BLaER1 treated with 17β-estradiol and CSF1 and Interleukin-3, amounts not matched to agents 10 nM and 100 nM (cell line): ENCODE measurements around the gene IDH2.

Experiments
- H3K27ac ChIP-seq, 11 experiments: shearing (Covaris generic); formaldehyde crosslinking; 2 replicates each; pipeline ENCODE4 v1.8.1; 2022
- H3K27me3 ChIP-seq, 11 experiments: shearing (Covaris generic); formaldehyde crosslinking; 2 replicates each; pipeline ENCODE4 v1.8.1; 2022
- H3K36me3 ChIP-seq, 11 experiments: shearing (Covaris generic); formaldehyde crosslinking; 2 replicates each; pipeline ENCODE4 v1.8.1; 2022
- H3K4me1 ChIP-seq, 10 experiments: shearing (Covaris generic); formaldehyde crosslinking; 2 replicates each; pipeline ENCODE4 v1.8.1; 2022
- H3K4me2 ChIP-seq, 11 experiments: shearing (Covaris generic); formaldehyde crosslinking; 2 replicates each; pipeline ENCODE4 v1.8.1; 2022
- H3K4me3 ChIP-seq, 10 experiments: shearing (Covaris generic); formaldehyde crosslinking; 2 replicates each; pipeline ENCODE4 v1.8.1; 2022
- H3K9ac ChIP-seq, 11 experiments: shearing (Covaris generic); formaldehyde crosslinking; 2 replicates each; pipeline ENCODE4 v1.8.1; 2022
- H3K9me3 ChIP-seq, 11 experiments: shearing (Covaris generic); formaldehyde crosslinking; replicated peaks in 1 of 11; 2 replicates each; pipeline ENCODE4 v1.8.1; 2022
- H4K20me1 ChIP-seq, 11 experiments: shearing (Covaris generic); formaldehyde crosslinking; 2 replicates each; pipeline ENCODE4 v1.8.1; 2022
- Cebpa-rat ChIP-seq, 11 experiments: shearing (Covaris generic); IDR thresholded peaks; 2 replicates each; pipeline ENCODE4 v1.8.1; 2022

Gene IDH2

DNA sequence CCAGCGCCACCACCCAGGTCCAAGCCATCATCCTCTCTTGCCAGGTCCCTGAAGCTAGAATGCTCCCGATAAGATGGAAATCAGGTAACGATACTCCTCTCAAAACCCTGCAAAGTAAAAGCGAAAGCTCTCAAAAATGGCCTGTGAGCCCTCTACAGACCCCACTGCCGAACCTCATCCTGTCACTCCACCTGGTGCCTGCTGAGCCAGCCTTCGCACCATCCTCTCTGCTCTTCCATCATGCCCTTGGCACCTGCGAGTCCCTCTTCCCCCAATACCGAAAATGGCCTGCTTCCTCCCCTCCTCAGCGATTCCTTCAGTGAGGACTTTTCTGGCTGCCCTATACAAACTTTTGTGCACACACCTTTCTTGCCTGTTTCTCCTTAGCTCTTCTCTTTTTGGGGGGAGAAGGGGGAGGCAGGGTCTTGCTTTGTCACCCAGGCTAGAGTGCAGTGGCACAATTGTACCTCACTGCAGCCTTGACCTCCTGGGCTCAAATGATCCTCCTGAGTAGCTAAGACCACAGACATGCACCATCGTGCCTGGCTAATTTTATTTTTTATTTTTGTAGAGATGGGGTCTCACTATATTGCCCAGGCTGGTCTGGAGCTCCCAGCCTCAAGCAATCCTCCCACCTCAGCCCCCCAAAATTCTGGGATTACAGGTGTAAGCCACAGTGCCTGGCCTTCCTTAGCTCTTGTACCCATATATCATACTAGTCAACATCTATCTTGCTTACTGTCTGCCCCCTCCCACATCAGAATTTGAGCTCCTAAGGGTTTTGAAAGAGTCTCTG, 3.0 kb downstream of the IDH2 start:
- Histone ChIP-seq H3K9ac (peak overlapping the region in 9 of 11 experiments; percentile 4 to 100 (median 99); a peak in 14 of 22 replicates), H3K4me1 (peaks cover 67 to 78% (median 73%) of the 10 kb centered on the region in 10 experiments), H3K4me3 (peak overlapping the region in 4 of 10 experiments; percentile 94 to 99 (median 94); a peak in 6 of 20 replicates)

GRCh38 chr15:90097475-90097874, 4.8 kb downstream of the IDH2 start:
- H3K9ac ChIP-seq = peak overlapping the region in 8 of 11 experiments; percentile 7 to 100 (median 78); a peak in 12 of 22 replicates
- peak overlapping the region in 4 of 10 experiments; percentile 6 to 47 (median 24); a peak in 2 of 20 replicates for H3K4me3 ChIP-seq
- H3K4me1 ChIP-seq = peaks cover 58 to 69% (median 67%) of the 10 kb centered on the region in 10 experiments

More for the DNA sequence above, 3.0 kb downstream of the IDH2 start:
- Histone ChIP-seq H3K36me3 (peaks cover 0 to 38% (median 18%) of the 10 kb centered on the region in 11 experiments; a peak in 14 of 22 replicates), H3K4me2 (peak overlapping the region; percentile 95 to 100 (median 99)), H3K27me3 (peaks cover 6 to 16% (median 12%) of the 10 kb centered on the region in 11 experiments; a peak in 15 of 22 replicates), H4K20me1 (peaks cover 60 to 72% (median 68%) of the 10 kb centered on the region in 11 experiments; a peak in 21 of 22 replicates), H3K9me3 (no peaks in the 10 kb centered on the region), H3K27ac (peak overlapping the region in 9 of 11 experiments; percentile 96 to 100 (median 99); a peak in 17 of 22 replicates)
- no peak for TF ChIP-seq Cebpa-rat (IDR thresholded peaks at IDR 0.05)

DNA sequence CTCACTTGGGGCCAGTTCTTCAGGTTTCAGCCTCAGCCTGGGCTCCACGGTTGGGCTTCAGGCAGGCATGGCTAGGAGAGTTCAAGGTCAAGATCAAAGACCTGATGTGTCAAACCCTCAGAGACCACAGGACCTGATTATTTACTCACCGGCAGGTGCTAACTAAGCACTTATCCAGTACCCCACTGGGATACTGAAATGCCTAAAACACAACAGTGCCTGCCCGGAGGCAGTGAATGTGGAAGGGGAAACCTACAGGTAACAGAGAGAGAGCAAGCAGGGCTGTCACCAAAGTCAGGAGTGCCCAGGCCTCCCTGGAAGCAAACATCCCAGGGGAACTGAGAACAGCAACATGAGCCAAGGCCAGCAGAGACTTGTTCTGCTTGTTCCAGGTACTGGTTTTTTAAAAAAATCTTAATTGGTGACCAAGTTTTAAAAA, 6.7 kb downstream of the IDH2 start:
- Histone ChIP-seq H3K27ac (peak overlapping the region in 4 of 11 experiments; percentile 9 to 27 (median 16); a peak in 4 of 22 replicates), H3K9me3 (no peaks in the 10 kb centered on the region), H3K36me3 (peaks cover 11 to 76% (median 54%) of the 10 kb centered on the region in 11 experiments), H3K4me2 (peak overlapping the region in 10 of 11 experiments; percentile 4 to 100 (median 66); a peak in 17 of 22 replicates), H3K9ac (peak overlapping the region in 3 of 11 experiments; percentile 2 to 38 (median 9); a peak in 2 of 22 replicates), H3K4me3 (no peak overlapping the region), H3K4me1 (peaks cover 51 to 61% (median 57%) of the 10 kb centered on the region in 10 experiments), H4K20me1 (peaks cover 87 to 100% (median 98%) of the 10 kb centered on the region in 11 experiments; a peak in 21 of 22 replicates), H3K27me3 (no peaks in the 10 kb centered on the region)
- TF ChIP-seq Cebpa-rat (IDR thresholded peaks at IDR 0.05) = no peak

More at GRCh38 chr15:90097475-90097874, 4.8 kb downstream of the IDH2 start:
- TF ChIP-seq Cebpa-rat (IDR thresholded peaks at IDR 0.05) = no peak
- no peaks in the 10 kb centered on the region for H3K27me3 ChIP-seq
- H3K9me3 ChIP-seq = no peaks in the 10 kb centered on the region
- peak overlapping the region in 9 of 11 experiments; percentile 26 to 100 (median 99); a peak in 16 of 22 replicates for H3K27ac ChIP-seq
- H4K20me1 ChIP-seq = peaks cover 78 to 90% (median 84%) of the 10 kb centered on the region in 11 experiments; a peak in 21 of 22 replicates
- H3K36me3 ChIP-seq = peaks cover 0 to 56% (median 34%) of the 10 kb centered on the region in 11 experiments; a peak in 19 of 22 replicates
- H3K4me2 ChIP-seq = peak overlapping the region; percentile 95 to 100 (median 99)

DNA sequence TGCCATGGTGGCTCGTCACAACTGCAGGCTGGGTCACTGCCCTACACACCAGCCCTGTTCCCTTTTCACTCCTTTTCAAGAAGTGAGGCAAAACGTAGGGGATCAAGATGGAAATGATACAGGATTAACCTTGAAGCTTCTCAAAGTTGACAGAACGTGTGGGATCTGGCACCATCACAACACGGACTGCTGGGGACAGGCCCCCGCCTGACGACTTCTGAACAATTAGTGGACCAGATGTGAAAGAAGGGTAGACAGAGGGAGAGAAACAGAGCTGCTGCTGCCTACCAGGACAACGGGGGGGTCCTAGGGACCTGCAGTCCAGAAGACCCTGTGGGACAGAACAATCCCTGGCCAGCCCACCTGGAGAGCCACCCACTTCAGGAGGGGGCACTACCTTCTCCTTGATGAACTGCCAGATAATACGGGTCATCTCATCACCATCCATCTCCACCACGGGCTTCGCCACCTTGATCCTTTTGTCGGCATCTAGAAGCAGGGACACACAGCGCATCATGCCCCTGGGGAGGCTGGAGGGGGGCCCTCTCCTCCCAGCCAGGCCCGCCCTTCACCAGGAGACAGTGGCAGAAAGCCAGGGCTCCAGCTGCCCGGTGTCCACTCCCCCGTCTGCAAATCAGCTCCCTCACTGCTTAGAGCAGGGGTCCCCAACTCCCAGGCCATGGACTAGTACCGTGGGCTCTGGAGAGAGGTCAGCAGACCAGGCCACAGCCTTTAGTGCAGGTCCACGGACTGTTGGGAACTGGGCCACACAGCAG, 10.9 kb downstream of the IDH2 start:
- no peaks in the 10 kb centered on the region for H3K27me3 ChIP-seq
- peaks cover 55 to 99% (median 91%) of the 10 kb centered on the region in 11 experiments; a peak in 21 of 22 replicates for H4K20me1 ChIP-seq
- H3K4me2 ChIP-seq = no peak overlapping the region
- peaks cover 48 to 100% (median 91%) of the 10 kb centered on the region in 11 experiments for H3K36me3 ChIP-seq
- H3K4me3 ChIP-seq = no peak overlapping the region
- no peak for TF ChIP-seq Cebpa-rat (IDR thresholded peaks at IDR 0.05)
- no peak overlapping the region for H3K27ac ChIP-seq
- no peaks in the 10 kb centered on the region for H3K9me3 ChIP-seq
- peaks cover 13 to 24% (median 18%) of the 10 kb centered on the region in 10 experiments for H3K4me1 ChIP-seq
- H3K9ac ChIP-seq = no peak overlapping the region

- no peak overlapping the region for H3K27ac ChIP-seq
- peaks cover 45 to 99% (median 84%) of the 10 kb centered on the region in 11 experiments; a peak in 21 of 22 replicates for H4K20me1 ChIP-seq
- H3K9me3 ChIP-seq = no peaks in the 10 kb centered on the region
- H3K4me2 ChIP-seq = no peak overlapping the region
- peaks cover 50 to 100% (median 95%) of the 10 kb centered on the region in 11 experiments for H3K36me3 ChIP-seq
- no peak for TF ChIP-seq Cebpa-rat (IDR thresholded peaks at IDR 0.05)
- H3K4me1 ChIP-seq = peaks cover 5 to 21% (median 13%) of the 10 kb centered on the region in 10 experiments; a peak in 17 of 20 replicates
- H3K9ac ChIP-seq = no peak overlapping the region
- H3K27me3 ChIP-seq = no peaks in the 10 kb centered on the region
- H3K4me3 ChIP-seq = no peak overlapping the region
Observed at GRCh38 chr15:90090226-90090848, 11.9 kb downstream of the IDH2 start.

- H3K27ac ChIP-seq = no peak overlapping the region
- H3K9ac ChIP-seq = no peak overlapping the region
- H3K27me3 ChIP-seq = no peaks in the 10 kb centered on the region
- TF ChIP-seq Cebpa-rat (IDR thresholded peaks at IDR 0.05) = no peak
- H4K20me1 ChIP-seq = peaks cover 22 to 100% (median 80%) of the 10 kb centered on the region in 11 experiments; a peak in 20 of 22 replicates
- no peak overlapping the region for H3K4me3 ChIP-seq
- no peak overlapping the region for H3K4me2 ChIP-seq
- H3K36me3 ChIP-seq = peaks cover 73 to 100% (median 99%) of the 10 kb centered on the region in 11 experiments
- no peaks in the 10 kb centered on the region for H3K9me3 ChIP-seq
- H3K4me1 ChIP-seq = peaks cover 13 to 48% (median 28%) of the 10 kb centered on the region in 10 experiments; a peak in 19 of 20 replicates
Observed at GRCh38 chr15:90087454-90088154, 14.7 kb downstream of the IDH2 start.

- Histone ChIP-seq H3K4me3 (no peak overlapping the region), H3K36me3 (peaks cover 73 to 100% (median 98%) of the 10 kb centered on the region in 11 experiments), H3K27ac (no peak overlapping the region)
Observed at GRCh38 chr15:90086868-90087268, 15.4 kb downstream of the IDH2 start.

More at GRCh38 chr15:90086868-90087268, 15.4 kb downstream of the IDH2 start:
- H3K4me1 ChIP-seq = peaks cover 13 to 55% (median 29%) of the 10 kb centered on the region in 10 experiments; a peak in 19 of 20 replicates
- no peaks in the 10 kb centered on the region for H3K9me3 ChIP-seq
- no peaks in the 10 kb centered on the region for H3K27me3 ChIP-seq
- TF ChIP-seq Cebpa-rat (IDR thresholded peaks at IDR 0.05) = no peak
- peaks cover 14 to 98% (median 80%) of the 10 kb centered on the region in 11 experiments; a peak in 19 of 22 replicates for H4K20me1 ChIP-seq
- no peak overlapping the region for H3K9ac ChIP-seq
- no peak overlapping the region for H3K4me2 ChIP-seq
